K562 (cell line): ENCODE data around the gene LAPTM5. TPM values are rescaled to one million over a fixed set of nuclear protein-coding genes. Genes with fewer than 3 reads are reported as not detected.

Source experiments
- ATAC-seq: fragments of 200-7000 bp; cut with Tn5 transposase; 3 replicates; pipeline ENCODE4 v1.9.1; 2020; ENCODE audit warnings: moderate library complexity
- BruUV-seq: library from RNA; stranded (reverse); fragments of 400-500 nt; replicated peaks from 2 replicates; lab custom pipeline; 2021; lab: Mats Ljungman, UMichigan
- CTCF ChIA-PET: fragments of 300-600 bp; formaldehyde crosslinking; extraction: SDS; loops from one replicate; lab custom pipeline; 2021; ENCODE audit warnings: low intra/inter-chr PET ratio; lab: Yijun Ruan, JAX
- POLR2A ChIA-PET: fragments of 300-600, 350-650 bp; sonication (Branson Sonifier 250); formaldehyde crosslinking; extraction: SDS; loops from one replicate; lab custom pipeline; 2021; ENCODE audit warnings: antibody characterized with exemption, inconsistent platforms; lab: Yijun Ruan, JAX
- DNase-seq, 4 experiments: peaks; one replicate each; pipeline versions ENCODE4 v3.0.0 to v3.0.0-alpha.2; 2011 to 2018; ENCODE audit warnings: low spot score in 3 of 4, mixed read lengths in 3 of 4; ENCODE audit errors: extremely low read depth in 1 of 4
- FAIRE-seq: peaks from 2 replicates; lab custom pipeline; 2011; peaks lifted over from hg19 to GRCh38; lab: Jason Lieb, UNC
- H2AFZ ChIP-seq: 2 replicates; pipeline ENCODE4 v1.6.0; 2011; ENCODE audit warnings: low read depth, low read length, control low read depth, inconsistent platforms
- H3K27ac ChIP-seq: fragments of 200-600 bp; 3 replicates; pipeline ENCODE4 v1.8.0; 2011; ENCODE audit warnings: low read depth, mild to moderate bottlenecking, control low read depth, inconsistent platforms, low read length, moderate library complexity, mixed read lengths; ENCODE audit errors: extremely low read depth
- H3K27me3 ChIP-seq, 2 experiments: fragments of 300-600 bp in 1 of 2; 2 replicates in 1 of 2; 3 replicates in 1 of 2; pipeline versions ENCODE4 v1.6.0 to v1.8.0; 2011; ENCODE audit warnings: inconsistent platforms in 2 of 2, low read length in 2 of 2, mild to moderate bottlenecking in 1 of 2, mixed read lengths in 1 of 2, moderate library complexity in 1 of 2; ENCODE audit not compliant: control insufficient read depth in 2 of 2, insufficient read depth in 2 of 2
- H3K36me3 ChIP-seq: fragments of 300-600 bp; 3 replicates; pipeline ENCODE4 v1.8.0; 2011; ENCODE audit warnings: mild to moderate bottlenecking, low read length, inconsistent platforms; ENCODE audit not compliant: control insufficient read depth, insufficient read depth
- H3K4me1 ChIP-seq, 2 experiments: fragments of 200-600 bp in 1 of 2; replicated peaks in 1 of 2; 2 replicates in 1 of 2; 3 replicates in 1 of 2; pipeline versions ENCODE4 v1.5.1 to v1.8.0; 2011; ENCODE audit warnings: inconsistent platforms in 2 of 2, low read length in 2 of 2, mild to moderate bottlenecking in 1 of 2, mixed read lengths in 1 of 2, moderate library complexity in 1 of 2; ENCODE audit not compliant: control insufficient read depth in 2 of 2, insufficient read depth in 2 of 2
- H3K4me2 ChIP-seq: 2 replicates; pipeline ENCODE4 v1.6.1; 2011; ENCODE audit warnings: low read length, control low read depth, inconsistent platforms, mixed read lengths; ENCODE audit not compliant: insufficient read depth
- H3K4me3 ChIP-seq: fragments of 200-600 bp; sonication (generic), shearing (Covaris generic); 2 replicates; pipeline ENCODE4 v1.5.1; 2016; ENCODE audit warnings: control low read depth, inconsistent platforms
- H3K79me2 ChIP-seq: fragments of 200-600 bp; 3 replicates; pipeline ENCODE4 v1.8.0; 2011; ENCODE audit warnings: low read length, inconsistent platforms; ENCODE audit not compliant: control insufficient read depth, insufficient read depth
- H3K9ac ChIP-seq, 2 experiments: 2 replicates each; pipeline versions ENCODE4 v1.6.0 to v1.6.1; 2011; ENCODE audit warnings: low read depth in 2 of 2, low read length in 2 of 2, control low read depth in 1 of 2, inconsistent platforms in 1 of 2, mild to moderate bottlenecking in 1 of 2, mixed read lengths in 1 of 2; ENCODE audit not compliant: insufficient read depth in 1 of 2
- H3K9me1 ChIP-seq: one replicate; pipeline ENCODE4 v1.6.0; 2011; ENCODE audit warnings: inconsistent platforms, mild to moderate bottlenecking, low read length, moderate library complexity; ENCODE audit not compliant: control insufficient read depth, insufficient read depth
- H3K9me3 ChIP-seq: replicated peaks from 2 replicates; pipeline ENCODE4 v1.5.1; 2011; ENCODE audit warnings: low read depth, low read length, inconsistent platforms; ENCODE audit not compliant: control insufficient read depth, insufficient read depth
- H4K20me1 ChIP-seq: replicated peaks from 2 replicates; pipeline ENCODE4 v1.6.1; 2011; ENCODE audit warnings: low read length, inconsistent platforms, mixed read lengths; ENCODE audit not compliant: control insufficient read depth, insufficient read depth
- BCOR ChIP-seq: fragments of 450-650 bp; IDR thresholded peaks from 2 replicates; pipeline ENCODE4 v1.6.1; 2016
- BHLHE40 ChIP-seq: IDR thresholded peaks from 2 replicates; pipeline ENCODE4 v1.6.1; 2011; ENCODE audit warnings: low read length, improper control_type of control experiment
- CREM ChIP-seq: IDR thresholded peaks from 2 replicates; pipeline ENCODE4 v1.6.1; 2014; ENCODE audit warnings: antibody characterized with exemption, low read depth
- DIDO1 ChIP-seq: fragments of 450-650 bp; IDR thresholded peaks from 2 replicates; pipeline ENCODE4 v1.6.1; 2016; ENCODE audit warnings: low read depth, missing biosample characterization, missing genetic modification characterization
- ETV6 ChIP-seq, 3 experiments: fragments of 150-350 bp in 1 of 3; sonication (generic) in 1 of 3; formaldehyde crosslinking in 1 of 3; IDR thresholded peaks; 2 replicates each; pipeline versions ENCODE4 v1.6.1 to v1.8.0; 2014 to 2022; ENCODE audit warnings: borderline replicate concordance in 2 of 3, low read depth in 2 of 3, antibody characterized with exemption in 1 of 3, low read length in 1 of 3, mild to moderate bottlenecking in 1 of 3, missing genetic modification reagents in 1 of 3
- FUS ChIP-seq: fragments of 200-400 bp; formaldehyde crosslinking; optimal IDR thresholded peaks from 2 replicates; pipeline ENCODE3; 2017; ENCODE audit warnings: low read depth, low read length
- ILK ChIP-seq: fragments of 450-650 bp; IDR thresholded peaks from 2 replicates; pipeline ENCODE4 v1.6.1; 2016; ENCODE audit warnings: missing genetic modification characterization, low read depth, mild to moderate bottlenecking, missing compliant biosample characterization, moderate library complexity, borderline replicate concordance
- MITF ChIP-seq: IDR thresholded peaks from 2 replicates; pipeline ENCODE4 v1.6.1; 2014; ENCODE audit warnings: antibody characterized with exemption
- POLR3G ChIP-seq: IDR thresholded peaks from 2 replicates; pipeline ENCODE4 v1.6.1; 2011; ENCODE audit not compliant: insufficient read length, insufficient replicate concordance; ENCODE audit errors: extremely low read depth
- RBM25 ChIP-seq: fragments of 200-400 bp; formaldehyde crosslinking; IDR thresholded peaks from 2 replicates; pipeline ENCODE4 v1.6.1; 2018; ENCODE audit warnings: low read length, low read depth, moderate library complexity; ENCODE audit not compliant: severe bottlenecking
- VEZF1 ChIP-seq: fragments of 200-800 bp; sonication (Bioruptor generic); IDR thresholded peaks from 2 replicates; pipeline ENCODE4 v1.6.1; 2017; ENCODE audit warnings: missing genetic modification characterization, missing compliant biosample characterization
- ZNF197 ChIP-seq: fragments of 200-800 bp; sonication (Bioruptor generic); IDR thresholded peaks from 2 replicates; pipeline ENCODE4 v1.6.1; 2016; ENCODE audit warnings: low read depth, missing genetic modification characterization, missing compliant biosample characterization
- ZNF436 ChIP-seq: fragments of 250-450, 450-650 bp; sonication (Bioruptor Pico); formaldehyde crosslinking; IDR thresholded peaks from 2 replicates; pipeline ENCODE4 v1.7.0; 2020; ENCODE audit warnings: mild to moderate bottlenecking
- ZNF778 ChIP-seq: fragments of 450-650 bp; formaldehyde crosslinking; IDR thresholded peaks from 2 replicates; pipeline ENCODE4 v1.4.0; 2020; ENCODE audit warnings: mild to moderate bottlenecking, moderate library complexity
- WGBS: fragments of 100-300 bp; shearing (Covaris generic); methylation state at CpG from one replicate; pipeline ENCODE4 v1.1.6; 2016; ENCODE audit warnings: low coverage, mixed read lengths; ENCODE audit not compliant: insufficient coverage; ENCODE audit errors: missing lambda C conversion rate; 5-methylcytosine and 5-hydroxymethylcytosine counted together
- in situ Hi-C: fragments of 300-500 bp; cut with MboI; formaldehyde crosslinking; loops from 4 replicates; pipeline ENCODE4 v1.15.0; 2018; ENCODE audit warnings: inconsistent platforms, mixed read lengths
- intact Hi-C: fragments of 100-400 bp; cut with micrococcal nuclease; formaldehyde crosslinking; loops from 2 replicates; pipeline ENCODE4 v1.14.2; 2022
- polyA plus RNA-seq, 8 experiments: library from polyadenylated mRNA; depleted of rRNA in 4 of 8; stranded (reverse) in 5 of 8; unstranded in 3 of 8; fragments of >200 nt; fragmentation: Nextera tagmentation in 2 of 8; fragmentation: Illumina TruSeq in 1 of 8; extraction: Ambion mirVana in 2 of 8; extraction: Trizol in 1 of 8; gene quantifications; 2 replicates each; pipeline versions ENCODE4 v1.2.1 to v1.2.3, GENCODE V29; 2011 to 2014; ENCODE audit warnings: inconsistent platforms in 1 of 8, missing spikeins in 1 of 8
- total RNA-seq, 7 experiments: library from RNA; depleted of rRNA in 6 of 7; stranded (reverse); fragments of >200 nt in 6 of 7; fragmentation: Illumina TruSeq in 2 of 7; extraction: Trizol in 2 of 7; gene quantifications; 2 replicates each; pipeline versions ENCODE4 v1.2.1 to v1.2.3, GENCODE V29; 2011 to 2021; ENCODE audit warnings: low replicate concordance in 1 of 7
- TF ChIP-seq, protein P1 (sequence below): sonication (generic); formaldehyde crosslinking; IDR thresholded peaks from 2 replicates; pipeline ENCODE4 v1.8.0; 2022; ENCODE audit warnings: mild to moderate bottlenecking, missing genetic modification reagents
- TF ChIP-seq, protein P2 (sequence below): fragments of 450-650 bp; IDR thresholded peaks from 2 replicates; pipeline ENCODE4 v1.6.1; 2016

The LAPTM5 gene
- total and polyA plus RNA-seq, 9 of the 15 experiments (the other 6 are each of a cell fraction or from before 2014, with no cell fraction given): 2.4 to 47.3 (median 20.3) TPM

GRCh38 chr1:30803562-30803961 is 46.0 kb upstream of the LAPTM5 start (continued):
- TF ChIP-seq RBM25: peak; percentile 69

DNA sequence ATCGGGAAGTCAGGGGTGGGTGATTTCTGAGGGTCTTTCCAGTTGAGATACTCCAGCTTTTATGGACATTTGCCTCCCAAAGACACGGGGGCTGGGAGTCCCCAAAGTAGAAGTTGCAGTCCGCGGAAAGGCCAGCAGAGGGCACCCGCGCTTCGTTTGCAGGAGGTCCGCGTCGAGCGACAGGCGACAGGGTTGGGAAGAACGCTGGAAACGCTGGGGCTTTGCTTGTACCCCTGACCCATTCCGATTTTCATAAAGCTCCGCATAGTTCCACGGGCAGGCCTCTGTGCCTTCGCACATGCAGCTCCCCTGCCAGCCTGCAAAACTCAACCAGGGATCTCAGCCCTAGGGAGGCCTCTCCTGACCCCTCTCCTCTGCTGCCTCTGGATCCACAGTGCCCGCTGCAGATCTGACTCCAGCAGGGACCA is 44.2 kb upstream of the LAPTM5 start:
- FAIRE-seq (peak; percentile 88), DNase-seq (peak; percentile 79 to 90 (median 82)), ATAC-seq (peak; percentile 87)
- Histone ChIP-seq H3K4me1 (peaks cover 11 to 24% of the 10 kb centered on the region in 2 experiments; a peak in 4 of 5 replicates), H3K79me2 (no peaks in the 10 kb centered on the region), H3K9ac (peak overlapping the region; percentile 18 to 88; a peak in 3 of 4 replicates), H3K4me3 (no peak overlapping the region), H3K9me3 (no peaks in the 10 kb centered on the region), H3K4me2 (peak overlapping the region; percentile 66), H2AFZ (peak overlapping the region; percentile 87), H3K9me1 (no peaks in the 10 kb centered on the region), H3K36me3 (no peaks in the 10 kb centered on the region), H4K20me1 (no peaks in the 10 kb centered on the region), H3K27me3 (no peaks in the 10 kb centered on the region; a peak in 1 of 5 replicates), H3K27ac (no peak overlapping the region)
- ChIA-PET CTCF (interaction anchor here (0.6 to 4.7 kb wide), 11 partner anchors 22 to 222 kb away, joined by 3 to 109 read pairs (median 4); partner anchors contain the start of gene SDC3), POLR2A (interaction anchor here (0.5 to 1.8 kb wide), 11 partner anchors 8 to 861 kb away, joined by 3 to 17 read pairs (median 5); no protein-coding TSS in a partner anchor)
- WGBS: 4% methylated on average over 19 of the region's 19 CpGs
- in situ Hi-C loops (loop anchor here (5.0 kb wide), 1 partner anchor 111 kb away; no protein-coding TSS in a partner anchor), intact Hi-C loops (loop anchor here (1.0 to 5.0 kb wide), 3 partner anchors 56 to 128 kb away; no protein-coding TSS in a partner anchor)
- no TSS peak for BruUV-seq
- TF ChIP-seq CREM (peak; percentile 57), ETV6 (IDR thresholded peaks at IDR 0.05; ENCODE audit: borderline replicate concordance in 1 of 2, low read depth in 2 of 2, low read length in 1 of 2) (no peak), ETV6 (CRISPR knock-in tag; IDR thresholded peaks at IDR 0.05; ENCODE audit: borderline replicate concordance) (no peak), ILK (tag) (no peak), BHLHE40 (peak; percentile 51), MITF (no peak), VEZF1 (CRISPR knock-in tag) (peak; percentile 56; the same call in 1 of the 2 replicates), FUS (no peak), ZNF778 (no peak), POLR3G (no peak), DIDO1 (tag) (no peak), ZNF197 (no peak), ZNF436 (CRISPR knock-in tag) (no peak), BCOR (no peak)
- TF ChIP-seq, protein P1, sequence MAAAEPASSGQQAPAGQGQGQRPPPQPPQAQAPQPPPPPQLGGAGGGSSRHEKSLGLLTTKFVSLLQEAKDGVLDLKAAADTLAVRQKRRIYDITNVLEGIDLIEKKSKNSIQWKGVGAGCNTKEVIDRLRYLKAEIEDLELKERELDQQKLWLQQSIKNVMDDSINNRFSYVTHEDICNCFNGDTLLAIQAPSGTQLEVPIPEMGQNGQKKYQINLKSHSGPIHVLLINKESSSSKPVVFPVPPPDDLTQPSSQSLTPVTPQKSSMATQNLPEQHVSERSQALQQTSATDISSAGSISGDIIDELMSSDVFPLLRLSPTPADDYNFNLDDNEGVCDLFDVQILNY (CRISPR knock-in tag): no peak
- TF ChIP-seq, protein P2, sequence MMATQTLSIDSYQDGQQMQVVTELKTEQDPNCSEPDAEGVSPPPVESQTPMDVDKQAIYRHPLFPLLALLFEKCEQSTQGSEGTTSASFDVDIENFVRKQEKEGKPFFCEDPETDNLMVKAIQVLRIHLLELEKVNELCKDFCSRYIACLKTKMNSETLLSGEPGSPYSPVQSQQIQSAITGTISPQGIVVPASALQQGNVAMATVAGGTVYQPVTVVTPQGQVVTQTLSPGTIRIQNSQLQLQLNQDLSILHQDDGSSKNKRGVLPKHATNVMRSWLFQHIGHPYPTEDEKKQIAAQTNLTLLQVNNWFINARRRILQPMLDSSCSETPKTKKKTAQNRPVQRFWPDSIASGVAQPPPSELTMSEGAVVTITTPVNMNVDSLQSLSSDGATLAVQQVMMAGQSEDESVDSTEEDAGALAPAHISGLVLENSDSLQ: no peak
